Endothelial cell of umbilical vein (primary cell): ENCODE data around the gene MAML3.

Source experiments
- CTCF ChIP-seq, 2 donors: IDR thresholded peaks; 1 replicate in 1 of 2; 2 replicates in 1 of 2; pipeline ENCODE4 v1.5.1; 2011; ENCODE audit warnings: low read length in 2 of 2, mild to moderate bottlenecking in 2 of 2, moderate library complexity in 2 of 2, control low read depth in 1 of 2, inconsistent platforms in 1 of 2, low read depth in 1 of 2; ENCODE audit not compliant: insufficient read depth in 1 of 2; ENCODE audit errors: extremely low read depth in 1 of 2
- EZH2 ChIP-seq: IDR thresholded peaks from 2 replicates; pipeline ENCODE4 v1.6.1; 2012; ENCODE audit warnings: borderline replicate concordance, low read depth, mild to moderate bottlenecking, moderate library complexity, low read length, inconsistent platforms; ENCODE audit not compliant: severe bottlenecking
- GATA2 ChIP-seq: IDR thresholded peaks from 2 replicates; pipeline ENCODE4 v1.7.0; 2011; ENCODE audit warnings: low read depth, mild to moderate bottlenecking, moderate library complexity, mixed read lengths, low read length; ENCODE audit not compliant: insufficient read length, insufficient read depth
- MAX ChIP-seq: IDR thresholded peaks from 2 replicates; pipeline ENCODE4 v1.6.1; 2011; ENCODE audit not compliant: insufficient read depth, insufficient read length
- MYC ChIP-seq: IDR thresholded peaks from one replicate; pipeline ENCODE4 v1.6.1; 2011; ENCODE audit warnings: mild to moderate bottlenecking, low read depth, low read length
- POLR2A ChIP-seq: IDR thresholded peaks from 2 replicates; pipeline ENCODE4 v1.6.1; 2012; ENCODE audit warnings: low read depth, mild to moderate bottlenecking, control low read depth, low read length
- POLR2AphosphoS5 ChIP-seq: IDR thresholded peaks from 2 replicates; pipeline ENCODE4 v1.6.1; 2012; ENCODE audit warnings: low read depth, mild to moderate bottlenecking, control low read depth, low read length, moderate library complexity; ENCODE audit not compliant: insufficient read depth

GRCh38 chr4:139749835-139750498, 404.0 kb downstream of the MAML3 start:
- no peak for TF ChIP-seq POLR2A
- no peak for TF ChIP-seq CTCF (IDR thresholded peaks at IDR 0.05; ENCODE audit: extremely low read depth in 1 of 2, insufficient read depth in 1 of 2, low read depth in 1 of 2, low read length in 2 of 2)
- no peak for TF ChIP-seq EZH2
- TF ChIP-seq POLR2AphosphoS5 = no peak
- TF ChIP-seq MAX = no peak
- TF ChIP-seq GATA2 = no peak
- no peak for TF ChIP-seq MYC
